GM12878 (cell line): ENCODE data around the gene EIF2A. TPM values are rescaled to one million over a fixed set of nuclear protein-coding genes. Genes with fewer than 3 reads are reported as not detected.

Source experiments
- ATAC-seq: fragments of 200-7000 bp; cut with Tn5 transposase; 3 replicates; pipeline ENCODE4 v1.9.1; 2020; ENCODE audit warnings: mild to moderate bottlenecking, moderate library complexity
- BruUV-seq: library from RNA; stranded (reverse); fragments of 400-500 nt; replicated peaks from 2 replicates; lab custom pipeline; 2021; lab: Mats Ljungman, UMichigan
- CTCF ChIA-PET: fragments of 300-600 bp; sonication (Branson Sonifier 250); formaldehyde crosslinking; extraction: SDS; loops from one replicate; lab custom pipeline; 2021; ENCODE audit warnings: inconsistent platforms; lab: Yijun Ruan, JAX
- POLR2A ChIA-PET: fragments of 350-600 bp; formaldehyde crosslinking; extraction: SDS; loops from one replicate; lab custom pipeline; 2021; ENCODE audit warnings: inconsistent platforms; lab: Charles Lee
- RAD21 ChIA-PET: fragments of 300-600 bp; sonication (Branson Sonifier 250); formaldehyde crosslinking; loops from one replicate; lab custom pipeline; 2023; ENCODE audit warnings: antibody characterized with exemption; ENCODE audit not compliant: unreplicated experiment; lab: Charles Lee
- SMC1A ChIA-PET: fragments of 300-600 bp; sonication (Branson Sonifier 250); formaldehyde crosslinking; loops from one replicate; lab custom pipeline; 2023; ENCODE audit not compliant: unreplicated experiment, uncharacterized antibody; lab: Charles Lee
- DNase-seq: peaks from one replicate; pipeline ENCODE4 v3.0.0-alpha.2; 2011; ENCODE audit warnings: low read depth, low spot score
- FAIRE-seq: peaks from 3 replicates; lab custom pipeline; 2011; peaks lifted over from hg19 to GRCh38; lab: Jason Lieb, UNC
- H2AFZ ChIP-seq: 2 replicates; pipeline ENCODE4 v1.6.0; 2011; ENCODE audit warnings: low read depth, low read length, control low read depth; ENCODE audit not compliant: control insufficient read depth
- H3K27ac ChIP-seq: 2 replicates; pipeline ENCODE4 v1.5.1; 2011; ENCODE audit warnings: control low read depth; ENCODE audit not compliant: control insufficient read depth, insufficient read depth
- H3K27me3 ChIP-seq, 2 experiments: replicated peaks in 1 of 2; 2 replicates each; pipeline versions ENCODE4 v1.6.0 to v1.6.1; 2011; ENCODE audit warnings: low read length in 1 of 2; ENCODE audit not compliant: control insufficient read depth in 2 of 2, insufficient read depth in 2 of 2
- H3K36me3 ChIP-seq, 2 experiments: 2 replicates each; pipeline ENCODE4 v1.5.1; 2011; ENCODE audit warnings: low read length in 1 of 2; ENCODE audit not compliant: control insufficient read depth in 2 of 2, insufficient read depth in 2 of 2
- H3K4me1 ChIP-seq: 2 replicates; pipeline ENCODE4 v1.6.1; 2011; ENCODE audit warnings: mild to moderate bottlenecking, low read length, moderate library complexity, mixed read lengths; ENCODE audit not compliant: control insufficient read depth, insufficient read depth
- H3K4me2 ChIP-seq: 2 replicates; pipeline ENCODE4 v1.6.0; 2011; ENCODE audit warnings: control low read depth; ENCODE audit not compliant: control insufficient read depth, insufficient read depth
- H3K4me3 ChIP-seq: fragments of 200-600 bp; sonication (generic); 2 replicates; pipeline ENCODE4 v1.5.1; 2016
- H3K79me2 ChIP-seq: 2 replicates; pipeline ENCODE4 v1.6.0; 2011; ENCODE audit warnings: low read length; ENCODE audit not compliant: control insufficient read depth, insufficient read depth
- H3K9ac ChIP-seq: 2 replicates; pipeline ENCODE4 v1.8.0; 2011; ENCODE audit warnings: low read length, control low read depth, mixed read lengths; ENCODE audit not compliant: control insufficient read depth, insufficient read depth
- H3K9me3 ChIP-seq: replicated peaks from 3 replicates; pipeline ENCODE4 v1.5.1; 2011; ENCODE audit warnings: mild to moderate bottlenecking, low read length; ENCODE audit not compliant: control insufficient read depth, insufficient read depth
- H4K20me1 ChIP-seq: 2 replicates; pipeline ENCODE4 v1.6.0; 2011; ENCODE audit not compliant: control insufficient read depth, insufficient read depth
- WGBS: methylation state at CpG from one replicate; pipeline ENCODE4 v1.1.6; 2016; ENCODE audit warnings: low lambda C conversion rate; ENCODE audit not compliant: insufficient replicate concordance, insufficient coverage; ENCODE audit errors: missing lambda C conversion rate; 5-methylcytosine and 5-hydroxymethylcytosine counted together
- in situ Hi-C: fragments of 300-500 bp; cut with MboI; formaldehyde crosslinking; loops from 9 replicates; pipeline ENCODE4 v1.14.3; 2018; ENCODE audit warnings: mixed read lengths
- intact Hi-C: fragments of 100-400 bp; cut with micrococcal nuclease; formaldehyde crosslinking; loops from one replicate; pipeline ENCODE4 v1.14.2; 2022; ENCODE audit not compliant: unreplicated experiment
- polyA plus RNA-seq, 11 experiments: library from polyadenylated mRNA; depleted of rRNA in 4 of 11; unstranded in 6 of 11; stranded (reverse) in 5 of 11; fragments of >200 nt; fragmentation: Nextera tagmentation in 4 of 11; fragmentation: Illumina TruSeq in 1 of 11; extraction: Ambion mirVana in 4 of 11; extraction: Trizol in 1 of 11; gene quantifications; 1 replicate in 1 of 11; 2 replicates in 10 of 11; pipeline versions ENCODE4 v1.2.1 to v1.2.3, GENCODE V29; 2011 to 2016; ENCODE audit warnings: inconsistent platforms in 2 of 11, missing spikeins in 2 of 11, low read depth in 1 of 11
- total RNA-seq, 4 experiments: library from RNA; depleted of rRNA in 3 of 4; stranded (reverse); fragments of >200 nt in 3 of 4; fragmentation: Illumina TruSeq in 1 of 4; extraction: Trizol in 1 of 4; gene quantifications; 2 replicates each; pipeline versions ENCODE4 v1.2.1 to v1.2.3, GENCODE V29; 2013 to 2021
- TF ChIP-seq, protein P1 (sequence below): fragments of 450-650 bp; IDR thresholded peaks from 2 replicates; pipeline ENCODE4 v1.6.1; 2018; ENCODE audit warnings: mild to moderate bottlenecking, low read depth, moderate library complexity; ENCODE audit not compliant: partially characterized antibody

Gene EIF2A
- total and polyA plus RNA-seq, 10 of the 15 experiments (the other 5 are each of a cell fraction or from before 2014, with no cell fraction given), result 85.4 to 211 (median 136) TPM

DNA sequence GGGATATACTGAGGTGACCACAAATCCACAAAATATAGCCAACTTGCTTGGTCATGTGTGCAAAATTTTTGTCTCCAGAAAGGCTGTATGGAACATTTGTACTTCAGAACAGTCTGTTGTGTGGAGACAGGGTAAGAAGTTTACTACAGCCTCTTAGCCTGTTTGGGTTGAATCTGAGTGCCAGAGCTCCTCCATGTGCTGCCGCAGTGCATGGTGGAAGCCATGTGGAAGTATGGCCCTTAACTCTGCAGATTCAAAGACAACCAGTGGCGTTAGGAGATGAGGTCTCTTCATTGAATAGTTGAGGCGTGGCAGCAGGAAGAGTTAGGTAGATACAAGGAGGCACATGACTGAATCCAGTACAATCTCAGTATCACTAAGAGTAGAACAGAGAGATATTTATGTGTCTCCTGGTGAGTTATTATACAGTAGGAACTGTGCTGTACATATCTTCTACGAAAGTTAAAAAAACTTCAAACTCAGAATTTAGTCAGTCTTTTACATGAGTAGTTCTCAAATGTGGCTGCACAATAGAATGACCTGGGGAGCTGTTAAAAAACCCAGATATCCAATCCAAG lies 9.4 kb downstream of the EIF2A start:
- Histone ChIP-seq H3K9me3 (no peaks in the 10 kb centered on the region; the same call in 2 of the 3 replicates), H3K79me2 (peaks cover 50% of the 10 kb centered on the region), H3K4me1 (no peaks in the 10 kb centered on the region), H3K36me3 (peaks cover 0 to 19% of the 10 kb centered on the region in 2 experiments; a peak in 3 of 4 replicates), H3K27me3 (no peaks in the 10 kb centered on the region), H3K9ac (no peak overlapping the region), H3K27ac (no peak overlapping the region), H3K4me2 (no peak overlapping the region), H3K4me3 (no peak overlapping the region), H2AFZ (no peak overlapping the region), H4K20me1 (no peaks in the 10 kb centered on the region)
- in situ Hi-C loops, result no loop called here
- no peak for FAIRE-seq
- peak; percentile 58 for ATAC-seq
- RAD21 ChIA-PET, result interaction anchor here (1.2 kb wide), 1 partner anchor 9 kb away, joined by 4 read pairs; the partner anchor contains the start of gene EIF2A
- POLR2A ChIA-PET, result interaction anchor here (1.0 kb wide), 1 partner anchor 9 kb away, joined by 4 read pairs; no protein-coding TSS in a partner anchor
- DNase-seq, result no peak
- SMC1A ChIA-PET, result interaction anchor here (1.2 to 1.7 kb wide), 6 partner anchors 13 to 42 kb away, joined by 3 to 8 read pairs (median 6); no protein-coding TSS in a partner anchor
- CTCF ChIA-PET, result interaction anchor here (1.1 to 1.5 kb wide), 3 partner anchors 15 to 232 kb away, joined by 3 to 4 read pairs (median 4); no protein-coding TSS in a partner anchor
- TF ChIP-seq, protein P1, sequence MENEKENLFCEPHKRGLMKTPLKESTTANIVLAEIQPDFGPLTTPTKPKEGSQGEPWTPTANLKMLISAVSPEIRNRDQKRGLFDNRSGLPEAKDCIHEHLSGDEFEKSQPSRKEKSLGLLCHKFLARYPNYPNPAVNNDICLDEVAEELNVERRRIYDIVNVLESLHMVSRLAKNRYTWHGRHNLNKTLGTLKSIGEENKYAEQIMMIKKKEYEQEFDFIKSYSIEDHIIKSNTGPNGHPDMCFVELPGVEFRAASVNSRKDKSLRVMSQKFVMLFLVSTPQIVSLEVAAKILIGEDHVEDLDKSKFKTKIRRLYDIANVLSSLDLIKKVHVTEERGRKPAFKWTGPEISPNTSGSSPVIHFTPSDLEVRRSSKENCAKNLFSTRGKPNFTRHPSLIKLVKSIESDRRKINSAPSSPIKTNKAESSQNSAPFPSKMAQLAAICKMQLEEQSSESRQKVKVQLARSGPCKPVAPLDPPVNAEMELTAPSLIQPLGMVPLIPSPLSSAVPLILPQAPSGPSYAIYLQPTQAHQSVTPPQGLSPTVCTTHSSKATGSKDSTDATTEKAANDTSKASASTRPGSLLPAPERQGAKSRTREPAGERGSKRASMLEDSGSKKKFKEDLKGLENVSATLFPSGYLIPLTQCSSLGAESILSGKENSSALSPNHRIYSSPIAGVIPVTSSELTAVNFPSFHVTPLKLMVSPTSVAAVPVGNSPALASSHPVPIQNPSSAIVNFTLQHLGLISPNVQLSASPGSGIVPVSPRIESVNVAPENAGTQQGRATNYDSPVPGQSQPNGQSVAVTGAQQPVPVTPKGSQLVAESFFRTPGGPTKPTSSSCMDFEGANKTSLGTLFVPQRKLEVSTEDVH, result no peak
- no TSS peak for BruUV-seq
- WGBS, result 35% methylated on average over 4 of the region's 4 CpGs
- intact Hi-C loops, result no loop called here
